Hepatocyte (in vitro differentiated cells): ENCODE measurements around the gene PRKAR1B.

Source experiments
- CTCF ChIP-seq: fragments of 200-600 bp; sonication (generic); IDR thresholded peaks from 2 replicates; pipeline ENCODE4 v1.5.1; 2016; ENCODE audit warnings: antibody characterized with exemption, mild to moderate bottlenecking; ENCODE audit not compliant: poor library complexity
- EZH2phosphoT487 ChIP-seq: fragments of 200-600 bp; sonication (generic); IDR thresholded peaks from one replicate; pipeline ENCODE4 v1.6.1; 2018; ENCODE audit warnings: antibody characterized with exemption, mild to moderate bottlenecking, low read depth, moderate library complexity; ENCODE audit not compliant: unreplicated experiment, severe bottlenecking

- TF ChIP-seq CTCF (no peak), EZH2phosphoT487 (no peak)
These were observed 55.6 kb downstream of the PRKAR1B start for GRCh38 chr7:671415-672042.
